GM06990 (cell line): ENCODE results near the gene PLA2G6.

Source experiments
- DNase-seq: peaks from one replicate; pipeline ENCODE4 v3.0.0-alpha.2; 2011; ENCODE audit not compliant: insufficient read length; ENCODE audit errors: extremely low read depth
- H3K27me3 ChIP-seq: replicated peaks from 2 replicates; pipeline ENCODE4 v1.6.0; 2011; ENCODE audit warnings: low read length; ENCODE audit not compliant: control insufficient read depth, insufficient read depth
- H3K36me3 ChIP-seq: 2 replicates; pipeline ENCODE4 v1.5.1; 2011; ENCODE audit warnings: low read length; ENCODE audit not compliant: control insufficient read depth, insufficient read depth
- H3K4me3 ChIP-seq: replicated peaks from 2 replicates; pipeline ENCODE4 v1.5.1; 2011; ENCODE audit warnings: low read depth, mild to moderate bottlenecking, control low read depth, low read length
- CTCF ChIP-seq: IDR thresholded peaks from 2 replicates; pipeline ENCODE4 v1.5.1; 2011; ENCODE audit warnings: low read length, control low read depth, mild to moderate bottlenecking, inconsistent platforms; ENCODE audit not compliant: insufficient read depth, poor library complexity, severe bottlenecking

The PLA2G6 gene

GRCh38 chr22:38075961-38076360 is 105.7 kb downstream of the PLA2G6 start:
- TF ChIP-seq CTCF = no peak
- no peak for DNase-seq
- H3K27me3 ChIP-seq = no peaks in the 10 kb centered on the region; the same call in 1 of the 2 replicates
- no peak overlapping the region for H3K4me3 ChIP-seq
- peaks cover 7% of the 10 kb centered on the region for H3K36me3 ChIP-seq

GRCh38 chr22:38075105-38075825 is 106.4 kb downstream of the PLA2G6 start:
- peaks cover 8% of the 10 kb centered on the region for H3K36me3 ChIP-seq
- DNase-seq = no peak
- H3K4me3 ChIP-seq = no peak overlapping the region
- no peaks in the 10 kb centered on the region; the same call in 1 of the 2 replicates for H3K27me3 ChIP-seq
- TF ChIP-seq CTCF = no peak

GRCh38 chr22:38074181-38075104 is 107.2 kb downstream of the PLA2G6 start:
- Histone ChIP-seq H3K36me3 (peaks cover 9% of the 10 kb centered on the region), H3K27me3 (no peaks in the 10 kb centered on the region), H3K4me3 (no peak overlapping the region)
- no peak for DNase-seq
- TF ChIP-seq CTCF = no peak

GRCh38 chr22:38073150-38074130 is 108.2 kb downstream of the PLA2G6 start:
- Histone ChIP-seq H3K4me3 (no peak overlapping the region), H3K27me3 (no peaks in the 10 kb centered on the region), H3K36me3 (peaks cover 13% of the 10 kb centered on the region)
- DNase-seq = no peak
- no peak for TF ChIP-seq CTCF
